HG02798 (cell line): Measurements from ENCODE around the gene PCDHB13.
"Not testable (repeated sequence)": the region's sequence is repeated elsewhere in the genome, so short reads cannot be mapped to it uniquely, and the experiment has no call there.

Experiments
- ATAC-seq: cut with Tn5 transposase; IDR thresholded peaks from one replicate; pipeline ENCODE4 v1.9.1; 2021; ENCODE audit warnings: mild to moderate bottlenecking; ENCODE audit not compliant: unreplicated experiment, poor library complexity

The PCDHB13 gene

GRCh38 chr5:141213656-141214339 is at the start of gene PCDHB13:
Gene PCDHB13, plus strand, starts transcription at chr5:141213919. Its CDS starts 205 bp downstream, at chr5:141214124.
- ATAC-seq, result not testable (repeated sequence)

- ATAC-seq, result no peak
Measured at GRCh38 chr5:141172381-141173204, 41.1 kb upstream of the PCDHB13 start, which contains the start of gene PCDHB7. Gene PCDHB7, plus strand, starts transcription at chr5:141172644. Its CDS starts 192 bp downstream, at chr5:141172836.

- ATAC-seq, result not testable (repeated sequence)
Measured at GRCh38 chr5:141174291-141175104, 39.2 kb upstream of the PCDHB13 start.

GRCh38 chr5:141175933-141176332 is 37.8 kb upstream of the PCDHB13 start:
- ATAC-seq, result no peak

GRCh38 chr5:141177577-141178191 is 36.0 kb upstream of the PCDHB13 start, which contains the start of gene PCDHB8:
Gene PCDHB8, plus strand, starts transcription at chr5:141177790. Its CDS starts 245 bp downstream, at chr5:141178035.
- not testable (repeated sequence) for ATAC-seq

GRCh38 chr5:141179371-141179770 is 34.3 kb upstream of the PCDHB13 start:
- ATAC-seq, result not testable (repeated sequence)

- not testable (repeated sequence) for ATAC-seq
Measured at GRCh38 chr5:141179876-141180275, 33.8 kb upstream of the PCDHB13 start.

GRCh38 chr5:141180313-141180712 is 33.4 kb upstream of the PCDHB13 start:
- no peak for ATAC-seq

GRCh38 chr5:141182248-141182647 is 31.5 kb upstream of the PCDHB13 start, which contains the start of gene PCDHB16:
Gene PCDHB16, plus strand, starts transcription at chr5:141182387. Its CDS starts 173 bp downstream, at chr5:141182560.
- ATAC-seq, result no peak

GRCh38 chr5:141184117-141184855 is 29.4 kb upstream of the PCDHB13 start:
- not testable (repeated sequence) for ATAC-seq

- ATAC-seq, result no peak
Measured at GRCh38 chr5:141186897-141187512, 26.7 kb upstream of the PCDHB13 start, which contains the start of gene PCDHB9. Gene PCDHB9, plus strand, starts transcription at chr5:141187161. Its CDS starts 158 bp downstream, at chr5:141187319.

- not testable (repeated sequence) for ATAC-seq
Measured at GRCh38 chr5:141188682-141189081, 25.0 kb upstream of the PCDHB13 start.

GRCh38 chr5:141189131-141189530 is 24.6 kb upstream of the PCDHB13 start:
- ATAC-seq, result not testable (repeated sequence)

GRCh38 chr5:141192110-141192725 is 21.5 kb upstream of the PCDHB13 start, which contains the start of gene PCDHB10:
Gene PCDHB10, plus strand, starts transcription at chr5:141192353. Its CDS starts 200 bp downstream, at chr5:141192553.
- no peak for ATAC-seq

GRCh38 chr5:141194332-141194731 is 19.4 kb upstream of the PCDHB13 start:
- ATAC-seq, result not testable (repeated sequence)

- ATAC-seq, result no peak
Measured at GRCh38 chr5:141196363-141196762, 17.4 kb upstream of the PCDHB13 start.

GRCh38 chr5:141199359-141200235 is 14.1 kb upstream of the PCDHB13 start, which contains the start of gene PCDHB11:
Gene PCDHB11, plus strand, starts transcription at chr5:141199627. Its CDS starts 148 bp downstream, at chr5:141199775.
- no peak for ATAC-seq
